ENCODE data around the gene PHLDB2. TPM values are rescaled to one million over a fixed set of nuclear protein-coding genes. Genes with fewer than 3 reads are reported as not detected.

Gene PHLDB2
- total RNA-seq (100 to 1,000 TPM in 8 of 9 donors, 10 to 100 TPM in 1; 85.1 to 280 (median 121) TPM), polyA plus RNA-seq (10 to 100 TPM; 59.0 to 87.2 TPM)
- long read RNA-seq, donor 1, full-length matches to known transcripts: 3 of 53 reads
- long read RNA-seq, donor 1, partial matches to known transcripts: 26 of 53 reads
- long read RNA-seq, donor 1, other reads (novel, unspliced or antisense): 24 of 53 reads
- long read RNA-seq, donor 2, full-length matches to known transcripts: 6 of 236 reads
- long read RNA-seq, donor 2, partial matches to known transcripts: 180 of 236 reads
- long read RNA-seq, donor 2, other reads (novel, unspliced or antisense): 50 of 236 reads
- long read RNA-seq, donor 3, partial matches to known transcripts: 14 of 27 reads
- long read RNA-seq, donor 3, other reads (novel, unspliced or antisense): 13 of 27 reads

DNA sequence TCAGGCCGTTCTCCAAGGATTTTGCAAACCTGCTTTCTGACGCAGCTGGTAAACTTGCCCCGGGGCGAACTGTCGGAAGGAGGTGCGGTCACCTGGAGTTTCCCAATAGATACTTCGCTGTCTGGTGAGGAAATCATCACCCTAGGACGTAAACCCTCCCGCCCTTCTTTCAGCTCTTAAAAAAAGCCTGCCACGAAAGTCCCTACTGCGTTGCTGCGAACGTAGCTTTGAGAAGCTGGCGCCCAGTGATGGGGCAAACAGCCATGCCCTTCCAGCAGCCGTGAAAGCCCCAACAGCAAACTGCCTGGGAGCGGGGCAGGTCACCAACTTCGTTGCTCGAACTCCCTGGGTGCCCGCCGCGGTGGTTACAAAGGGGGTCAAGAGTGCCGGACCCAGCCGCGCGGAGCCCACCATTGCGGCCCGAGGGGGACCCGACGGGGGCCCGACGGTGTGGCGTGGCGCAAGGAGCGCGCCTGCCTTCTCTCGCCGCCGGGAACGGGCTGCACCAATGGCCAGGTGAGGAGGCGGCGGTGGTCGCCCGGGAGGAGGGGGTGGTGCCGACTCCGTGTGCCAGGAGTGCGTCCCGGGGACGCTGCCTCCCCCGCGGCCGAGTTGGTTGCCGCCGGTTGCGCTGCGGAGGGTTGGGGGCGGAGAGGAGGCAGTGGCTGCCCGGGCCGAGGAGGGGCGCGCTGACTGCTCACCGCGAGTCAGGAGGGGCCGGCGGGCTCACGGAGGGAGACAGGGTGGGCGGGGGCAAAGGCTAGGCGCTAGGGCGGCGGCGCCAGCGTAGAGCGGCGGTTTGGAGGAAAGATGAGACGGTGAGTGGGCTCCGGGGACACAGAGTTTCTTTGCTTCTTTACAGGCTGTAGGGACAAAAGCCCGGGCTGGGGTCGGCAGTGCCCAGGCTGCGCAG, at the start of gene PHLDB2:
Gene PHLDB2, plus strand, starts transcription at position 205 of the 913 bp plus-strand sequence. CDS start 24,813 bp downstream, outside the sequence.
- Histone ChIP-seq H3K27me3 (peaks cover 0 to 10% (median 0%) of the 10 kb centered on the region in 9 donors), H3K27ac (peak within 1 kb of the TSS; percentile 94 to 99 (median 96)), H3K4me3 (peak within 1 kb of the TSS; percentile 59 to 98 (median 86)), H3K4me1 (peaks cover 2 to 43% (median 34%) of the 10 kb centered on the region in 12 donors), H3K36me3 (no peaks in the 10 kb centered on the region), H3K9me3 (no peaks in the 10 kb centered on the region)
- intact Hi-C loops (cut with DNase I): loop anchor here in 2 of 10 donors (5.0 kb wide), 2 partner anchors 108 to 142 kb away; no protein-coding TSS in a partner anchor
- DNase-seq (peak; percentile 88 to 92 (median 89)), ATAC-seq (peak; percentile 82 to 92 (median 90))
- TF ChIP-seq, protein P1, sequence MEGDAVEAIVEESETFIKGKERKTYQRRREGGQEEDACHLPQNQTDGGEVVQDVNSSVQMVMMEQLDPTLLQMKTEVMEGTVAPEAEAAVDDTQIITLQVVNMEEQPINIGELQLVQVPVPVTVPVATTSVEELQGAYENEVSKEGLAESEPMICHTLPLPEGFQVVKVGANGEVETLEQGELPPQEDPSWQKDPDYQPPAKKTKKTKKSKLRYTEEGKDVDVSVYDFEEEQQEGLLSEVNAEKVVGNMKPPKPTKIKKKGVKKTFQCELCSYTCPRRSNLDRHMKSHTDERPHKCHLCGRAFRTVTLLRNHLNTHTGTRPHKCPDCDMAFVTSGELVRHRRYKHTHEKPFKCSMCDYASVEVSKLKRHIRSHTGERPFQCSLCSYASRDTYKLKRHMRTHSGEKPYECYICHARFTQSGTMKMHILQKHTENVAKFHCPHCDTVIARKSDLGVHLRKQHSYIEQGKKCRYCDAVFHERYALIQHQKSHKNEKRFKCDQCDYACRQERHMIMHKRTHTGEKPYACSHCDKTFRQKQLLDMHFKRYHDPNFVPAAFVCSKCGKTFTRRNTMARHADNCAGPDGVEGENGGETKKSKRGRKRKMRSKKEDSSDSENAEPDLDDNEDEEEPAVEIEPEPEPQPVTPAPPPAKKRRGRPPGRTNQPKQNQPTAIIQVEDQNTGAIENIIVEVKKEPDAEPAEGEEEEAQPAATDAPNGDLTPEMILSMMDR (IDR thresholded peaks at IDR 0.05): peak in 3 of 12 donors; percentile 13 to 30 (median 22)
- TF ChIP-seq POLR2A (IDR thresholded peaks at IDR 0.05): peak in 1 of 2 donors; percentile 23
- WGBS, 4 donors: 0 to 1% (median 1%) methylated on average over 52 to 78 of the region's 78 CpGs

DNA sequence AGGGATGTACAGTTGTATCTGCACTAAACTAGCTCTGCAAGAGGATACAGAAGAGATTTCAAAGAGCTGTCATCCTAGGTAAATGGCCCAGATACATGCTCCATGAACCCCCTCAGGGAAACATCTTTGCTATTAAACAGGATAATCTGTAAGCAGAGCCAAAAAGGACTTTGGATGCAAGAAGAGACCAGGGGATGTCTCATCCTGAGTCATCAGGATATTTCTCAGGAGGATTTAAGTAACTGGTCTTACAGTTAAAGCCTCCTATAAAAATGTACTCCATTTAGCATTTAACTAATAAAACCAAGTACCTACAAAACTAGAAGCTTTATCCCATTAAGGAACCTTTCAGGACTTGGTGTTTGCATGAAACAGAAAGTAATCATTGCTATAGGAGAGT, 48.2 kb upstream of the PHLDB2 start:
- Histone ChIP-seq H3K27me3 (no peaks in the 10 kb centered on the region), H3K36me3 (no peaks in the 10 kb centered on the region), H3K27ac (no peak overlapping the region), H3K4me3 (no peak overlapping the region), H3K9me3 (peaks cover 0 to 11% (median 0%) of the 10 kb centered on the region in 12 donors), H3K4me1 (peaks cover 0 to 30% (median 5%) of the 10 kb centered on the region in 12 donors)
- DNase-seq: no peak
- intact Hi-C loops (cut with DNase I): no loop called here
- TF ChIP-seq, protein P1 (IDR thresholded peaks at IDR 0.05): no peak
- no peak for TF ChIP-seq POLR2A (IDR thresholded peaks at IDR 0.05)
- ATAC-seq: peak in 1 of 4 donors; percentile 34

DNA sequence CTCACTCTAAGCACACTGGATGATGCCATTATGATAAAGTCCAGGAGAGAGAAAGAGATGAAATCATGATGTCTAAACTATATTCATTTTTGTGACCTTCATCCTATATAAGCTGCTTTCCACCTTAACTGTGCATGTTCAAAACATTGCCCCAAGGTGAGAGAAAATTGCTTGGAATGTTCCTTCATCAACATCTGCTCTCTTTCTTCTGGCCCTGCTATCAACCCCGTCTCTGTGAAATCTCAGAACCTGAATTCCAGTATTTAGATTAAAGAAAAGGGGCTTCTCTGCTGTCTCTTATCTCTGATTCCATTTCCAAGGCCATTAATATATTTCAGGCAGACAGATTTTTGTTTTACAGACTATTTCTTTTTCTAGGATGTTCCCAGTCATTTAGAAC, 47.3 kb upstream of the PHLDB2 start:
- no peaks in the 10 kb centered on the region for H3K36me3 ChIP-seq

More for the DNA sequence above, 47.3 kb upstream of the PHLDB2 start:
- ATAC-seq (no peak), DNase-seq (no peak)
- peak overlapping the region in 1 of 12 donors; percentile 20 for H3K27ac ChIP-seq
- peaks cover 0 to 30% (median 5%) of the 10 kb centered on the region in 12 donors for H3K4me1 ChIP-seq
- H3K27me3 ChIP-seq: no peaks in the 10 kb centered on the region
- 95 to 97% (median 96%) methylated on average over 1 of the region's 1 CpG for WGBS, 4 donors
- intact Hi-C loops (cut with DNase I): no loop called here
- no peak overlapping the region for H3K4me3 ChIP-seq
- TF ChIP-seq POLR2A (IDR thresholded peaks at IDR 0.05): no peak
- TF ChIP-seq, protein P1 (IDR thresholded peaks at IDR 0.05): no peak
- peaks cover 0 to 11% (median 0%) of the 10 kb centered on the region in 12 donors for H3K9me3 ChIP-seq

Data from heart left ventricle (tissue), 16 donors.